Right renal pelvis (tissue), 4 donors: ENCODE data around the gene CCDC102A. TPM values are rescaled to one million over a fixed set of nuclear protein-coding genes. Genes with fewer than 3 reads are reported as not detected.
"Not testable (repeated sequence)": the region's sequence is repeated elsewhere in the genome, so short reads cannot be mapped to it uniquely, and the experiment has no call there.

ENCODE experiments used
- DNase-seq, 4 donors: peaks; one replicate each; pipeline ENCODE4 v3.0.0-alpha.2; 2013; ENCODE audit warnings: low read depth in 4 of 4, low spot score in 3 of 4, missing footprints in 1 of 4
- polyA plus RNA-seq, 4 donors: library from polyadenylated mRNA; unstranded; fragments of 120-200 nt; gene quantifications; one replicate each; pipeline ENCODE4 v1.2.1, GENCODE V29; 2013; ENCODE audit not compliant: insufficient read length in 4 of 4

The CCDC102A gene
- polyA plus RNA-seq, 4 donors: 17.5 to 20.3 (median 18.0) TPM

DNA sequence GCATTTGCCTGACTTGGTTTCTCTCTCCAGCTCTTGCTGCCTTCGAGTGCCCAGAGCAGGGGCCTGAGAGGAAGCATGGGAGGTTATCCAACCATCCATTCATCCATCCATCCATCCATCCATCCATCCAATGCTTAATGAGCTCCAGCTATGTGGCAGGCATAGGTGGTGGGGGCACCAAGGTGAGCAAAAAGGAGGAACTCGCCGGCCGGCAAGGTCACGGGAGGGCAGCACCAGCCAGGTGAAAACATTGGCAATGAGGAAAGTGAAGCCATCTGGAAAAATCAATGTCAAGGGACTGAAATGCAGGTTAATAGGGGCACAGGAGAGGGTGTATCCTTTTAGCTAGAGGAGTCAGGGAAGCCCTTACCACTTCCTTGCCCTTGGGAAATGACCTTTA, 31.9 kb downstream of the CCDC102A start:
- no peak for DNase-seq

DNA sequence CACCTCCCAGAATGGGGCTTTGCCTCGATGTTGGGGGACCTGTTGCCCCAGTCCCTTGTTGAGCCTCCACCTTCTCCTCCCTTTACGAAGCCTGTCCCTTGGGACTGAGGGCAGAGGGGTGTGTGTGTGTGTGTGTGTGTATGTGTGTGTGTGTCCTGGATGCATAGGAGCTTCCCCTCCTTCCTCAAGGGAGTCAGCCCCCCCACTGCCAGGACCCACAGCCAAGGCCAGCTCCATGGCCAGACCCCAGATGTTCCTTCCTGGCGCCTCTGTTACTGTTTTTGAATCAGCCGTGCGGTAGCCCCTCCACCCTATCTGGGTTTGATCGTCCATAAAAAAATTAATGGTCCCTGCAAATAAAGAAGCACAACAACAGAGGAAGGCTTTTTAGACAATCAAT, 32.4 kb downstream of the CCDC102A start:
- DNase-seq: no peak

DNA sequence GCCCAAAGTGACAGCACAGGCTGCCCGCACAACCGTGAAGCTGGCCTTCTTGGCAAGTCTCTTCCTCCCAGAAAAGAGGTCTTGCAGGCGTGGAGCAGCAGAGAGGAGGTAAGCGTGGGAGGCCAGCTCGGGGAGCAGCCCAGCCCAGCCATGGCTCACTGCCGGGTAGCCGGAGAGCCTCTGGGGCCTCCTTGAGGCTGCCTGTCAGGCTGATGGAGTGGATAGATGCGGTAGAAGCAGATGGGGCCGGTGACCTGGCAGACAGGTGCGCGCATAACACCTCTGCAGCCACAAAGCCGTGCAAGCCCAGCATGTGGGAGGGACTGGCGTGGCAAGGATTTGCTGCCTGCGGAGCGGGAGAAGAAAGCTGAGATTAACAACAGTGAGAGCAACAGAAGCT, 33.0 kb downstream of the CCDC102A start:
- no peak for DNase-seq

DNA sequence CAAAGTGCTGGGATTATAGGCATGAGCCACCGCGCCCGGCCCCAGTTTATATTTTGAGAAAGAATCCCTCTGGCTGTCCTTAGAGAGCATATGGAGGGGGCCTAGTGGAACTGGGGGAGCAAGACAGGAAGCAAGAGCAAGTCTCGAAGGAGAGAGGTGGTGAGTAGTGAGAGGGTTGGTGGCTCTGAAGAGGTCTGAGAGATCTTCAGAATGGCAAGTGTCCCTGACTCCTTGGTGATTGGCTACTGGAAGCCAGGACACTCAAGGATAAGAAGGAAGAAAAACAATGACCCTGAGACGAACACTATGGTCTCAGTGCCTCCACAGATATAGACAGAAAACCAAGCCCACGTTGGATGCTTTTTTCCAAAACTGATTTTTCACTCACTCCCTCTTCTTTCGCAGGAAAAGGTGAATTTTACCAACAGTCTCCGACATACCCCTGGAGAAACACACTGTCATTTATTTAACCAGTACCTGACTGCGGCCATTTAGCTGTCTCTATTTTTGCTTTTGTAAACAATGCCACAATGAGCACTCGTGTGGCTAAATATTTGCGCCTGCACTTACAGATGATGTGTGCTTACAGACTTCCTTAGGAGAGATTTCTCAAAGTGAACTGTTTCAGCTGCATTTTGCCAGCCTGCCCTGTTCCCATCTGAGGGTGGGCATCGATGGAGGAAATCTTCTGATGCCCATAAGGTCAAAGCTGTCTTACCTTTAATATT, 34.2 kb downstream of the CCDC102A start:
- DNase-seq: no peak

DNA sequence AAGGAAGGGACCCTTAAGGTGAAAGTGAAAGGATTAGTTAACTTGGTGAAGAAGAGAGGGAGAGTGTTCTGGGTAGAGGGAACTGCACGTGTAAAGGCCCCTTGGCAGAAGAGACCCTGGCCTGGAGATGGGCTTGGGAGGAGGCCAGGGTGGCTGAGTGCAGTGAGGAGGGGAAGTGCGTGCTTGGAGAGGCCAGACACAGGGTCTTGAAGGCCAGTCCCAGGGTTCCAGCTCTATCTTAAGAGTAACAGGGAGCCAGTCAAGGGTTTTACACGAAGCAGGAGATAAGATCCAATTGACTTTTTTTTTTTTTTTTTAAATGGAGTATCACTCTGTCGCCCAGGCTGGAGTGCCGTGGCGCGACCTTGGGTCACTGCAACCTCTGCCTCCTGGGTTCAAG, 34.9 kb downstream of the CCDC102A start:
- DNase-seq: no peak

DNA sequence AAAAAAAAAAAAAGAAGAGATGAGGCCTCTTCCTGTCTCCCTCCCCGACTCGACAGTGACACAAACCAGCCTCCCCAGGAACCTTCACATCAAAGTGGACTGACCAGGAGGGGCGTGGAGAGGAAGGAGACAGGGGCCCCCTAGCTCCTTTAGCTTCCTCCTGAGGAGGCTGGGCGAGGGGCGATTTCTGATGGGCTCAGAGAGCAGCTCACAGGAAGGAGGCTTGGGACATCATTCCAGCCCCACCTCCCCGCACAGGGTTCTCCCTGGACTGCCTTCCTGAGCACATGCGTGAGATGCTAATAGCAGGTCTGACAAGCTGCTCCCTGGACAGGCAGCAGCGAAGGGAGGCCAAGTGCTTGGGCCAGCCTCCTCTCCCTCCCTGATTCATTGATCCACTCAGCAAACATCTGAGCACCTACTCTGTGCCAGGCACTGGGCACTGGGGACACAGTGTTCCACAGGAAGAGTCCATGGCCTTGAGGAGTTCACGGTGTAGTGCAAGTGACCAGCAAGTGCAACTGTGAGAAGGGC, 35.7 kb downstream of the CCDC102A start:
- no peak for DNase-seq

DNA sequence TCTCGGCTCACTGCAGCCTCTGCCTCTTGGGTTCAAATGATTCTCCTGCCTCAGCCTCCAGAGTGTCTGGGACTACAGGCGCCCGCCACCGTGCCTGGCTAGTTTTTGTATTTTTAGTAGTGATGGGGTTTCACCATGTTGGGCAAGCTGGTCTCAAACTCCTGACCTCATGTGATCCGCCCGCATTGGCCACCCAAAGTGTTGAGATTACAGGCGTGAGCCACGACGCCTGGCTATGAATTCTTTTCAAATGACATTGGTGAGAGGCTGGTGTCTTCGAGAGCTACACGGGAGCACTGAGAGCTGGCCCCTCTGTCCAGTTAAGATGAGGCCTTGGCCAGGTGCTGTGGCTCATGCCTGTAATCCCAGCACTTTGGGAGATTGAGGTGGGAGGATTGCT, 36.4 kb downstream of the CCDC102A start:
- not testable (repeated sequence) for DNase-seq

DNA sequence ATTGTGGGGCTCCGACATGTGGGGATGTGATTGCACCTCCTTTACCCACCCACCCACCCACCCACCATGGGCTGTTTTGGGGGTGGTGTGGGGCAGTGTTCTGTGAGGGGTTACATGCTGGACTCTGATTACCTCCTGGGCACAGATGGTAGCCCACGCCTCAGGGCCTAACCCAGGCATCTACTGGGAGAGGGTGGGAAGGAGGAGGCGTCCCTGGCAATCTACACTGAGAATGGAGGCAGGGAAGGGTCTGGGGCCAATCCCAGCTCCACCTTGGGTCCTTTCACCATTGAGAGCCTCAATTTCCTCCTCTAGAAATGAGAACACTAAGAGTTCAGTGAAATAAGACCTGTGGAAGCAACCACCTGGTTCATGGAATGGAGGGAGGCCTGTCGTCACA, 38.3 kb downstream of the CCDC102A start:
- DNase-seq: no peak

DNA sequence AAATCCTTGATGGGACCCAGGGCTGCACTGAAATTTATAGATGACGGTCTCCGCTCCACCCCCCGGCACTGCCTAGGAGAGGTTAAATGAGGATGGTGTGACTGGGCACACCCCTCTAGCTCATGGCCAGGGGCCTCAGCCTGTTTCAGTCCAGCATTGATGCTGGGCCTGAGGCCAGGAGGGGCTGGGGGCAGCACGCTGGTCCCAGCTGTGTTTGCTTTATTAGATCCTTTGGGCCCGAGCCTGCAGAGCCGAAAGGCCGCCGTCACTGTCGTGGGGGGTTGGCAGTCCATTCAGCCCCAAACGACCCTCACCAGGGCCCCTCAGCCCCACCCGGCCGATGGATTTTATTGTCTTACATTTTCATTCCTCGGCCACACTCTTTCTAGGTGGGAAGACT, 39.2 kb downstream of the CCDC102A start:
- no peak for DNase-seq

DNA sequence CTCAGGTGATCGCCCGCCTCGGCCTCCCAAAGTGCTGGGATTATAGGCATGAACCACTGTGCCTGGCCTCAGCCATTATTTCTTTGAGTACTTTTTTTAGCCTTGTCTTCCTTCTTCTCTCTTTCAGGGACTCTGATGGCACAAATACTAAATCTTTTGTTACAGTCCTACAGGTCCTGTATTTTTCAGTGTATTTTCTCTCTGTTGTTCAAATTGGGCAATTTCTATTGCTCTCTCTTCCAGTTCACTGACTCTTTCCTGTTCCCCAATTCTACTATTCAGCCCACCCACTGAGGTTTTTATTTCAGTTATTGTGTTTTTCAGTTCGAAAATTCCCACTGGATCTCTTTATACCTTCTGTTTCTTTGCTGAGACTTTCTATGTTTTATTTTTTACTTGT, 42.6 kb downstream of the CCDC102A start:
- DNase-seq: no peak

DNA sequence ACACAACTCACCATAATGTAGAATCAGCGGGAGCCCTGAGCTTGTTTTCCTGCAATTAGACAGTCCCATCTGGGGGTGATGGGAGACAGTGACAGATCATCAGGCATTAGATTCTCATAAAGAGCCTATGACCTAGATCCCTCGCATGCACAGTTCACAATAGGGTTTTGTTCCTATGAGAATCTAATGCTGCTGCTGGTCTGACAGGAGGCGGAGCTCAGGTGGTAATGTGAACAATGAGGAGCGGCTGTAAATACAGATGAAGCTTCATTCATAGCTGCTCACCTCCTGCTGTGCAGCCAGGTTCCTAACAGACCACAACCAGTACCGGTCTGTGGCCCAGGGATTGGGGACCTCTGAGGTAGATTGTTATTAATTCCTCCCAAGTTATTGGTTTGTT, 47.1 kb downstream of the CCDC102A start:
- no peak for DNase-seq

DNA sequence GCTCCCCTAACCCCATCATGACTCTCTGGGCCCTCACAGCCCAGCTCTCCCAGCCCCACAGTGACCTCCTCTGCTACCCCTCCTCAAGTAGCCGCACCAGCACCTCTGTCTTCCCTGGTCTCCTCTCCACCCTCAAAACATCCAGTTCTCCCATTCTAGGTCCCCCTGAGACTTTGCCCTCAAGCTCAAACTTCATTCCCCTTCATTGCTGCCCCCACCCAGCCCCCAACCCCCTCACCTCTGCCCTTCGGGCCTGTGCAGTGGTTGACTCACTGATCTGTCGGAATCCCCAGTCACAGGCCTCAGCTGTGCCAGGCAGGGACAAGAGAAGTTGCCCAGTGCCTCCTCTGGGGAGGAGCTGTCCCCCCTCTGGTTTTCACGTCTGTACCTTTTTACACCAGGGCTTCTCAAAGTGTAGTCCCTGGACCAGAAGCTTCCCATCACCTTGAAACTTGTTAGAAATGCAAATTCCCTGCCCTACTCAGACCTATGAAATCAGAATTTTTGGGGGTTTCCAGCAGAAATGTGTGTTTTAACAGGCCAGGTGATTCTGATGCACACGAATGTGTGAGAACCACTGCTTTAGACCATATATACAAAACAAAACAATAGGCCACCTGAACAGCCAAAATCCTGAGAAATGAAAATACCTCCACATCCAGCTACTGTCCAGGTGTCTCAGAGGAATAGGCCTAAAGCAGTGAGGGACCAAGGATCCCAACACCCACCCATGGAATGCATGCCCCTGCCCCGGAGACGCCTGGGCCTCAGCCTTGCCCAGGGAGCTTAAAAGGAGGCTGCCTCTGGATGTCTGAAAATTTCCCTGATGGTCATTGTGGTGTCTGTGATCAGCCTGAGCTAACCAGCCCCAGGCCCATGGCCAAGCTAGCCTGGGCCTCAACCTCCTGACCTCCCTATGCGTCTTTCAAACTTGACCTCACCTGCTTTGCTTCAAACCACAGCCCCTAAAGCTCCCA, 49.2 kb downstream of the CCDC102A start:
- DNase-seq: no peak

DNA sequence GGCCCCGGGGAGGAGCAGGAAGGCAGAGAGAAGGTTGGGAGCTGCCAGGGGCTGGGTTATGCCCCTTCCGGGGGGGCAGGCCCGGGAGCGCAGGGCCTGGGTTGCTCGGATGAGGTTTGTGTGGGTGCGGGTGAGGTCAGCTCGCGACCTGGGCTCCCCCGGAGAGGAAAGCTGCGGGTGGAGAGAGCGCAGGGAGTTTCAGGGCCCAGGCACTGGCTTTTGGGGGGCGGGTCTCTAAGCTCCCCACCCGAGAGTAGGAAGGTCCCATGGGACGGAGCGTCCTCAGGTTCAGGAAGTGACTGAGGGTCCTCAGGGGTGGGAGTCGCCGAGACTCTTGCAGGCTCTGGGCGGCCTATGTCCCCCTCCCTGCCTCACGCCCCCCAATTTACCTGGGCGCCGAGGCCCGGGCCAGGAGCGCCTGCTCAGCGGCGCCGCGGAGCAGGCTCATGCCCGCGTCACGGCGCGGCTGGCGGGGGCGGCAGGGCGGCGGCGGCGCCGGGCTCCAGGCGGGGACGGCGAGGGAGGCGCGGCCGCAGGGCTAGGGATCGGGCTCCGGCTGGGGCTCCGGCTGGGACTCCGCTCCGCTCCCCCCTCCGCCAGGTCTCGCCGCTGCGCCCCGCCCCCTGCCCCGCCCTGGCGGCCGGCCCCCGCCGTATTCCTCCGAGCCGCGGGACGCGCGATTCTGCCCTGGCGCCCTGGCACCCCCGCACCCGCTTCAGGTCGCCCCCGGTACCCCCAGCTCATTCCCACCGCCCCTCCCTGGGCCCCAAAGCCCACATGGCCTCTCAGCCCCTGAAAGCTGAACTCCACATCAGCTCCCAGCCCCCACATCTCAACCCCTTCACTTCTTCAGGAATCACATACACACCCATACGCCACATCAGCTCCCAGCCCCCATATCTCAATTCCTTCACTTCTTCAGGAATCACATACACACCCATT, 50.2 kb downstream of the CCDC102A start, which contains the start of gene DOK4:
Gene DOK4, minus strand, starts transcription at position 578 of the 942 bp plus-strand sequence. CDS start 6,986 bp downstream, outside the sequence.
- no peak for DNase-seq

DNA sequence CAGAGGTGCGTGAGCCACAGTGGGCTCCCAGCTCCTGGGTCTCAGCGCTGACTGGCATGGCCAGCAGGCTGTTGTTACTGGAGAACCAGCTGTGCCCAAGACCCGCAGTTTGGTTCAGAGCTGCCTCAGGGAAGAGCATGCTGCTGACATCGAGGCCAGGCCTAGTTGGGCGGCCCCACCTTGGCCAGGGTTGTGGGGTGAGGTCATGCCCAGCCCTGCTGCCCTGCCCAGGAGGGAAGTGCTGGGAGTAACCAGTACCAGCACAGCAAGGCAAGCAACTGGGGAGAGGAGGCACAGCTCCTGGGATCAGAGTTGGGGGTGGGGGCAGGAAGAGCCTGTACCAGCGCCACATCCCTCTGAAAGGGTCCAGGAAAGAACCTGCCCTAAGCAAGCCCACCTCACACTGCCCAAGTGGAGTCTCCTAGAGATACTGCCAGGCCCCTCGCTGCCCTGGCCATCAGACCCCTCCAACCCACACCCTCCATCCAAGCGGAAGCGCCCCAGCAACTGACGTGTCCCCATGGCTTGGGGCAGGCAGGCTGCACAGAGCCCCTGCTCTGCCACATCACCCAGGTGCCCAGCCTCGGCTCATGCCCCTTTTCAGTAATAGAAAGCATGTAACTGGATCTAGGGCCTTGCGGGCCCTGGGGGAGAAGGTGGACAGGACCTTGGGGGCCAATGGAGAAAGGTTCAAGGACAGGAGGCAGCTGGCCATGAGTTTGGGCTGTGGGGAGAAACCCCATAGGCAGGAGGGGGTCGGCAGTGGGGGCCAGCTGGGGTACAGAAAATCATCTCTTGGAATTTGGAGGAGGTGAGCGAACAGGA, 51.1 kb downstream of the CCDC102A start:
- DNase-seq: no peak

DNA sequence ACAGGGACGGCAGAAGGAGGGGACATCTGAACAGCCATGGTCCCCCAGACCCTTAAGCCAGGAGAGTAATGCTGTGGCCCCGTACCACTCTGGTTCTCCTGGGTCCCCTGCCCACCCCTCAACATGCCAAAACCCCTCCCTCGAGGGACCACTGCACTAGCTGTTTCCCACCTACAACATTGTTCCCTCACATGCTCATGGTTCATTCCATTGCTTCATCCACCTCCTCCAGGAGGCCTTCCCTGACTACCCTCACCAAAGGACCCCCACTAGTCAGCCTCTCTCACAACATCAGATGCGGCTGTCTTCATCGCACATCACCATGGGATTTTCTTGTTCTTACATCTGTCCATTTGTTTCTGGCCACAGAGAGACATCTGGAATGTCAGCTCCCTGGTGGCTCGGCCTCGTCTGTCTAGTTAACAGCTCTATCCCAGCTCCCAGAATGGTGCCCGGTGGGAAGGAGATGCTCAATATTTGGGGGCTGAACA, 51.8 kb downstream of the CCDC102A start:
- no peak for DNase-seq

DNA sequence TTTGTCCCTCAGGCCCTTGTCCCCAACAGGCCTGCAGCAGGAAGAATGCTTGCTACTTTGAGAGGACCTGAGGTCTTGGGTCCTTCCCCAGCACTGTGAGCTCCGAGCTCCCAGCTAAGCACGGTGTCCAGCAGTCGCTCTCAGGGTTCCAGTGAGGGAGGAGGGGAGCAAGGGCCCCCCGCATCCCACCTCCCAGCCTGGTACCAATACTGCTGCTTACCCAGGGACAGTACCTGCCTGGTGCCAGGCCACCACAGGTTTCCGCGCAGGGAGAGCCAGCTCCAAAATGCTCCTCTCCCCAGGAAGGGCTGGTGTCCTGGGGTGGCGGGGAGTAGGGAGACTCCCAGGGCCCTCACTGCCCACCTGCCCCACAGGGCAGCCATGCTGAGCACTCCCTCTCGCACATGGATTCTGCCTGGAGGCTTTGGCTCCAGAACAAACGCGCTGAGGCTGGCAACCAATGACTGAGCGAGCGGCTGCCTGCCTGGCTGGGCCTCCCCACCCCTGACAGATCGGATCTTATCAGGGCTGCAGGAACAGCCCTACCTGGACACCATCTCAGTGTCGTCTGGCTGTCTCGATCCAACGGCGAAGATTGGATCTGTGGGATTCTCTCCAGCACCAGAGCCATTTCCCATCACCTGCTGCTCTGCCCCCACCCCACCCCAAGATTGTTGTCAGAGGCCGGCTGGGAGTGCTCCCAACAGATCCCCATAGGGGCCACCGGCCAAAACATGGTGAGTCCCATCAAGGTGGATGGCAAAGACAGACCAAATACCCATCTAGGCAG, 52.5 kb downstream of the CCDC102A start:
- DNase-seq: no peak

DNA sequence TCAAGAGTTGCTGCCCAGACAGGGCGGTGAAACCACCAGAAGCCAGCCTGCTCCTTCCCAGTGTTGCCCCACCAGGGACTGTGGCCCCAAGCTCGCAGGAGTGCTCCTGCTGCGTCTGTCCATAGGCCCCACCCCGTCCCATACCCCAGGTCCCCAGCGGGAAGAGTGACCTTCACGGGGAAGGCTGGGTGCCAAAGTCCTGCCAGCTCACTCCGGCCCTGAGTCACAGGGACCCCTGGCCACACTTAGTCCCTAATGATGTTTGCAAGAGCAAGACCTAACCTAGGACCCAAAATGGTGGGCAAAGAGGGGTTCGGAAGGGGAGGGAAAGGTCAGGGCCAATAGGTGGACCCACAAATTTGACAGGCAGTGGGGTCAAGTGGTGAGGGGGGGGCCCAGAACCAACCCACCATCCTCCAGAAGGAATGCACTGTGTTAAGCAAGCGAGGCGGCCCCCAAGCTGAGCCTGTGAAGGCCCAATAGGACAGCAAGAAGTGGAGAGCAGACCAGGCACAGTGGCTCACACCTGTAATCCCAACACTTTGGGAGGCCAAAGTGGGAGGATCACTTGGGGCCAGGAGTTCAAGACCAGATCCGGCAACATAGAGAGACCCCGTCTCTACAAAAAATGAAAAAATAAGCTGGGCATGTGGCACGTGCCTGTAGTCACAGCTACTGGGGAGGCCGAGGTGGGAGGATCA, 53.4 kb downstream of the CCDC102A start:
- no peak for DNase-seq

DNA sequence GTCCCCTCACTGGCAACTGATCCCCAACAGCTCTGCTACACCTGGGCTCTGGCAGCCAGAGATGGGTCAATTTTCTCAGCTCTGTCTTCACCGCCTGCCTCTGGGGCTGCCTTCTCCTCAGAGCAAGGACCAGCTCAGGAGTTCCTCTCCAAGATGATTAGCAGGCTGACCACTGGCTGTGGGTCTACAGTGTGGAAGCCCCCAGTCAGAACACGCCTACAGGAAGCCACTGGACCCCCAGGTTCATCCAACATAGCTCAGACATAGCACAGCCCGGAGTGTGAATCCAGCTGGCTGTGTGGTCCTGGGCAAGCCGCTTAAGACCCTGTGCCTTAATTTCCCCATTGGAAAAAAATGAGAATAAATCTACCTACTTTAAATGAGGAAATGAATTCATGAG, 55.0 kb downstream of the CCDC102A start:
- no peak for DNase-seq
